ENCODE data around the gene CHD1. TPM values are rescaled to one million over a fixed set of nuclear protein-coding genes. Genes with fewer than 3 reads are reported as not detected.

The CHD1 gene
- total RNA-seq, 1 donor from 2014 or later: 39.0 TPM

DNA sequence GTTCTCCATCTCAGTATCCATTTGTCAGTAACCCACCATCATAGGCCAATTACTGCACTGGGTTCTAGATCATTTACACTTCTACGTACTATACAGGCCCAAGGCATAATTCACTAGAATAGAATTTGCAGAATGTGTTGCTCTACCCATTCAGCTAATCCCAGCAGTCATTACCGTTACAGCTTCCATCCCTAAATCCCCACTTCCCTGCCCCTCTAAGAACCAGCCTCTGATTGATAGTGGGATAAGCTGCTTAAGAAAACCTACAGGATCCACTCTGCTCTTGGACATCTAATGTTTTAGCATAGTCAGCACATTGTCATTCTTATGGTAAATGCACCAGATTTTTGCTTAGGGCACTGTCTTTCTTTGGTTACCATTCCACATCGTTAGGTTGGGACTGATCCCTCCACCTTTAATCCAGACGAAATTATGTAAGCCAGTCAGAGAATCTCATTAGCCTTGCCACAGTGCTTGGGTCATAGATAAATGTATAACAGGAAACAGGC, 39.3 kb upstream of the CHD1 start:
- FAIRE-seq: no peak
- no peaks in the 10 kb centered on the region for H3K27me3 ChIP-seq (ENCODE audit: insufficient read depth, low read length)
- no peaks in the 10 kb centered on the region for H3K27me3 Mint-ChIP-seq (ENCODE audit: low read depth, unreplicated experiment)

DNA sequence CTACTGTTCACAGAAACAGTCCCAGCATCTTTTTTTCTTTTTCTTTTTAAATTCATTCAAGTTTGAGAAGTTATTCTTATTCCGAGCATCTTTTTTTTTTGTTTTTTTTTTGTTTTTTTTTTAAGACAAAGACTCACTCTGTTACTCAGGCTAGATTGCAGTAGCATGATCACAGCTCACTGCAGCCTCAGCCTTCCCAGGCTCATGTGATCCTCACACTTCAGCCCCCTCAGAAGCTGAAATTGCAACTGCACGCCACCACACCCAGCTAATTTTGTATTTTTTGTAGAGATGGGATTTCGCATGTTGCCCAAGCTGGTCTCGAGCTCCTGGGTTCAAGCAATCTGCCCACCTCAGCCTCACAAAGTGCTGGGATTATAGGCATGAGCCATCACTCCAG, 36.4 kb upstream of the CHD1 start:
- H3K4me1 Mint-ChIP-seq (ENCODE audit: low read depth, unreplicated experiment): peaks cover 8% of the 10 kb centered on the region
- Histone ChIP-seq H3K4me1 (ENCODE audit: insufficient read depth, low read length) (no peaks in the 10 kb centered on the region), H3K4me2 (ENCODE audit: low read length) (no peak overlapping the region), H3K9ac (ENCODE audit: low read length) (no peak overlapping the region), H3K36me3 (ENCODE audit: insufficient read depth, low read length) (no peaks in the 10 kb centered on the region), H4K20me1 (ENCODE audit: insufficient read depth, low read length) (no peaks in the 10 kb centered on the region), H2AFZ (ENCODE audit: low read depth, low read length) (no peak overlapping the region), H3K79me2 (ENCODE audit: insufficient read depth, low read length) (no peaks in the 10 kb centered on the region), H3K27ac (ENCODE audit: low read depth, low read length) (no peak overlapping the region), H3K4me3 (ENCODE audit: insufficient read depth, low read depth, low read length) (no peak overlapping the region), H3K27me3 (ENCODE audit: insufficient read depth, low read length) (no peaks in the 10 kb centered on the region), H3K9me3 (ENCODE audit: insufficient read depth, low read depth, low read length) (no peaks in the 10 kb centered on the region)
- no peak for DNase-seq (ENCODE audit: low read depth)
- TF ChIP-seq EZH2 (IDR thresholded peaks at IDR 0.05; ENCODE audit: insufficient read depth, low read length): no peak
- TF ChIP-seq, protein P1, sequence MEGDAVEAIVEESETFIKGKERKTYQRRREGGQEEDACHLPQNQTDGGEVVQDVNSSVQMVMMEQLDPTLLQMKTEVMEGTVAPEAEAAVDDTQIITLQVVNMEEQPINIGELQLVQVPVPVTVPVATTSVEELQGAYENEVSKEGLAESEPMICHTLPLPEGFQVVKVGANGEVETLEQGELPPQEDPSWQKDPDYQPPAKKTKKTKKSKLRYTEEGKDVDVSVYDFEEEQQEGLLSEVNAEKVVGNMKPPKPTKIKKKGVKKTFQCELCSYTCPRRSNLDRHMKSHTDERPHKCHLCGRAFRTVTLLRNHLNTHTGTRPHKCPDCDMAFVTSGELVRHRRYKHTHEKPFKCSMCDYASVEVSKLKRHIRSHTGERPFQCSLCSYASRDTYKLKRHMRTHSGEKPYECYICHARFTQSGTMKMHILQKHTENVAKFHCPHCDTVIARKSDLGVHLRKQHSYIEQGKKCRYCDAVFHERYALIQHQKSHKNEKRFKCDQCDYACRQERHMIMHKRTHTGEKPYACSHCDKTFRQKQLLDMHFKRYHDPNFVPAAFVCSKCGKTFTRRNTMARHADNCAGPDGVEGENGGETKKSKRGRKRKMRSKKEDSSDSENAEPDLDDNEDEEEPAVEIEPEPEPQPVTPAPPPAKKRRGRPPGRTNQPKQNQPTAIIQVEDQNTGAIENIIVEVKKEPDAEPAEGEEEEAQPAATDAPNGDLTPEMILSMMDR (IDR thresholded peaks at IDR 0.05; ENCODE audit: insufficient read depth, low read depth, low read length): no peak
- no peaks in the 10 kb centered on the region for H3K36me3 Mint-ChIP-seq (ENCODE audit: low read depth, unreplicated experiment)
- H3K9me3 Mint-ChIP-seq (ENCODE audit: unreplicated experiment): no peaks in the 10 kb centered on the region
- H3K27ac Mint-ChIP-seq (ENCODE audit: unreplicated experiment): no peak overlapping the region
- no peak for FAIRE-seq
- no peaks in the 10 kb centered on the region for H3K27me3 Mint-ChIP-seq (ENCODE audit: low read depth, unreplicated experiment)
- no peak overlapping the region for H3K4me3 Mint-ChIP-seq (ENCODE audit: unreplicated experiment)

More for the DNA sequence above, 39.3 kb upstream of the CHD1 start:
- Histone ChIP-seq H3K4me1 (ENCODE audit: insufficient read depth, low read length) (no peaks in the 10 kb centered on the region), H3K36me3 (ENCODE audit: insufficient read depth, low read length) (no peaks in the 10 kb centered on the region), H3K4me3 (ENCODE audit: insufficient read depth, low read depth, low read length) (no peak overlapping the region), H3K27ac (ENCODE audit: low read depth, low read length) (no peak overlapping the region), H3K4me2 (ENCODE audit: low read length) (no peak overlapping the region), H3K79me2 (ENCODE audit: insufficient read depth, low read length) (no peaks in the 10 kb centered on the region), H3K9ac (ENCODE audit: low read length) (no peak overlapping the region), H2AFZ (ENCODE audit: low read depth, low read length) (no peak overlapping the region), H3K9me3 (ENCODE audit: insufficient read depth, low read depth, low read length) (no peaks in the 10 kb centered on the region), H4K20me1 (ENCODE audit: insufficient read depth, low read length) (no peaks in the 10 kb centered on the region)
- no peak for DNase-seq (ENCODE audit: low read depth)
- H3K4me1 Mint-ChIP-seq (ENCODE audit: low read depth, unreplicated experiment): peaks cover 6% of the 10 kb centered on the region
- no peaks in the 10 kb centered on the region for H3K36me3 Mint-ChIP-seq (ENCODE audit: low read depth, unreplicated experiment)
- no peaks in the 10 kb centered on the region for H3K9me3 Mint-ChIP-seq (ENCODE audit: unreplicated experiment)
- no peak overlapping the region for H3K4me3 Mint-ChIP-seq (ENCODE audit: unreplicated experiment)
- TF ChIP-seq, protein P1 (IDR thresholded peaks at IDR 0.05; ENCODE audit: insufficient read depth, low read depth, low read length): no peak
- TF ChIP-seq EZH2 (IDR thresholded peaks at IDR 0.05; ENCODE audit: insufficient read depth, low read length): no peak
- no peak overlapping the region for H3K27ac Mint-ChIP-seq (ENCODE audit: unreplicated experiment)

DNA sequence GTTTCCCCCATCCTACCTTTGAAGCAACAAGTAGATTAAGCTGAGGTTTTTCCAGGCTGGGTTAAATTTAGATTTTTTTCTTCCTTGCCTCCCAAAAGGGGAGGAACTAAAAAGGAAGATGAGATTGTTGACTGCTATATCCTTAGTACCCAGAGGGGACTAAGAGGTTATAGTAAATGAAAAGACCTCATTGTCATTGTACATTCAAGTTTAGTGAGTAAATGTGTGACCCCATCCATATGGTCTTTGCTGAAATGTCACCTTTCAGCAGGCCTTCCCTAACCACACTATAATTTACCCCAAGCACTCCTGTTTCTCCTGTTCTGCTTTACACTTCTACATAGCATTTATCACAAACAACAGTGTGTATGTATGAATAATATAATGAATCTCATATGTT, 35.8 kb upstream of the CHD1 start:
- H3K36me3 ChIP-seq (ENCODE audit: insufficient read depth, low read length): no peaks in the 10 kb centered on the region
- H3K27me3 ChIP-seq (ENCODE audit: insufficient read depth, low read length): no peaks in the 10 kb centered on the region
- no peak overlapping the region for H3K27ac ChIP-seq (ENCODE audit: low read depth, low read length)
- no peaks in the 10 kb centered on the region for H3K79me2 ChIP-seq (ENCODE audit: insufficient read depth, low read length)
- DNase-seq (ENCODE audit: low read depth) (no peak), FAIRE-seq (no peak)
- no peaks in the 10 kb centered on the region for H3K9me3 ChIP-seq (ENCODE audit: insufficient read depth, low read depth, low read length)
- H3K9me3 Mint-ChIP-seq (ENCODE audit: unreplicated experiment): no peaks in the 10 kb centered on the region
- H3K4me3 ChIP-seq (ENCODE audit: insufficient read depth, low read depth, low read length): no peak overlapping the region
- H3K36me3 Mint-ChIP-seq (ENCODE audit: low read depth, unreplicated experiment): no peaks in the 10 kb centered on the region
- no peak overlapping the region for H3K4me3 Mint-ChIP-seq (ENCODE audit: unreplicated experiment)
- no peak overlapping the region for H3K27ac Mint-ChIP-seq (ENCODE audit: unreplicated experiment)
- H4K20me1 ChIP-seq (ENCODE audit: insufficient read depth, low read length): no peaks in the 10 kb centered on the region
- H3K4me1 Mint-ChIP-seq (ENCODE audit: low read depth, unreplicated experiment): peaks cover 8% of the 10 kb centered on the region
- no peak overlapping the region for H3K9ac ChIP-seq (ENCODE audit: low read length)
- TF ChIP-seq, protein P1 (IDR thresholded peaks at IDR 0.05; ENCODE audit: insufficient read depth, low read depth, low read length): no peak
- no peak for TF ChIP-seq EZH2 (IDR thresholded peaks at IDR 0.05; ENCODE audit: insufficient read depth, low read length)
- H3K27me3 Mint-ChIP-seq (ENCODE audit: low read depth, unreplicated experiment): no peaks in the 10 kb centered on the region
- no peaks in the 10 kb centered on the region for H3K4me1 ChIP-seq (ENCODE audit: insufficient read depth, low read length)
- no peak overlapping the region for H2AFZ ChIP-seq (ENCODE audit: low read depth, low read length)
- H3K4me2 ChIP-seq (ENCODE audit: low read length): no peak overlapping the region
